Measurements from ENCODE around the gene MOV10L1.

MOV10L1 gene

DNA sequence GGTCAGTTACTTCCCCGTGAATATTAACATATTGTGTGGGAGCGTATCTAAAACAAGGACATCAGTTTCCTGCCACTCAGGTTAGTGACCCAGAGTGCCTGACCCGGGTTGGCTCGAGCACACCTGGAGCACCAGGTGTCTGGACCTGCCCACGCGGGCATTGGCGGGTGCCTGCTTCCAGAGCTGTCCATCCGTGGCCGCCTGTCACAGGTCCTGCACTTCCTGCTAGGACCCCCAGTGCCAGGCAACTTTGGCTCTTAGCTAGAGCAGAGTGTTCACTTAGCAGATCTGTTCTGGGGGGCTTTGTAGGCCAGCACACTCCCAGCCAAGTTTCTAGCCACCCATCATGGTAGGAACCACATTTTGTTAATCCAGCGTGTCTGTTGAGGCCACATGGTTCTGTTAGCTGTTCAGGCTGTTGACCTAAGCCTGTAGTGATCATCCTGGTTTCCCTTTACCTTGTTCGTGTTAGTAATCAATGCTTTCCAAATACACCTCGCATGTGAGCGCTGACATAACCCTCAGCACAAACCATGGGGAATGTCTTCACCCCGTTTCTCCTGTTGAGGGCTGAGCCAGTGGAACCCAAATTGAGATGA is 29.5 kb downstream of the MOV10L1 start:
- no peak for TF ChIP-seq CTCF (IDR thresholded peaks at IDR 0.05; ENCODE audit: low read depth, low read length)
- TF ChIP-seq EZH2phosphoT487 (IDR thresholded peaks at IDR 0.05; ENCODE audit: low read depth): no peak
- H3K4me3 ChIP-seq (ENCODE audit: low read length): no peak overlapping the region
- H2AFZ ChIP-seq (ENCODE audit: low read depth, low read length): no peak overlapping the region
- 0 out of 2 replicates have a peak, but pooled peaks cover 8% of the 10 kb centered on the region for H3K27me3 ChIP-seq (ENCODE audit: low read depth, low read length)
- no peak overlapping the region for H3K4me2 ChIP-seq (ENCODE audit: low read length)
- no peak overlapping the region for H3K27ac ChIP-seq (ENCODE audit: low read length)
- H3K79me2 ChIP-seq (ENCODE audit: low read length): no peaks in the 10 kb centered on the region
- H3K4me1 ChIP-seq (ENCODE audit: low read length): no peaks in the 10 kb centered on the region
- H3K9me3 ChIP-seq (ENCODE audit: insufficient read depth, low read length): no peaks in the 10 kb centered on the region
- no peaks in the 10 kb centered on the region for H3K36me3 ChIP-seq (replicated peaks; ENCODE audit: low read depth, low read length)
- no peaks in the 10 kb centered on the region for H4K20me1 ChIP-seq (ENCODE audit: insufficient read depth, low read length)
- H3K9ac ChIP-seq (ENCODE audit: low read length): no peak overlapping the region

GRCh38 chr22:50119768-50120251 is 30.0 kb downstream of the MOV10L1 start:
- no peak overlapping the region for H3K9ac ChIP-seq (ENCODE audit: low read length)
- H3K9me3 ChIP-seq (ENCODE audit: insufficient read depth, low read length): no peaks in the 10 kb centered on the region
- no peaks in the 10 kb centered on the region for H3K4me1 ChIP-seq (ENCODE audit: low read length)
- H3K36me3 ChIP-seq (replicated peaks; ENCODE audit: low read depth, low read length): no peaks in the 10 kb centered on the region
- TF ChIP-seq CTCF (IDR thresholded peaks at IDR 0.05; ENCODE audit: low read depth, low read length): no peak
- TF ChIP-seq EZH2phosphoT487 (IDR thresholded peaks at IDR 0.05; ENCODE audit: low read depth): no peak
- no peak overlapping the region for H2AFZ ChIP-seq (ENCODE audit: low read depth, low read length)
- no peaks in the 10 kb centered on the region for H3K79me2 ChIP-seq (ENCODE audit: low read length)
- H4K20me1 ChIP-seq (ENCODE audit: insufficient read depth, low read length): no peaks in the 10 kb centered on the region
- H3K4me2 ChIP-seq (ENCODE audit: low read length): no peak overlapping the region
- H3K27ac ChIP-seq (ENCODE audit: low read length): no peak overlapping the region
- no peak overlapping the region for H3K4me3 ChIP-seq (ENCODE audit: low read length)
- 0 out of 2 replicates have a peak, but pooled peaks cover 8% of the 10 kb centered on the region for H3K27me3 ChIP-seq (ENCODE audit: low read depth, low read length)

GRCh38 chr22:50121202-50121740 is 31.5 kb downstream of the MOV10L1 start:
- no peaks in the 10 kb centered on the region for H3K9me3 ChIP-seq (ENCODE audit: insufficient read depth, low read length)
- no peaks in the 10 kb centered on the region for H3K79me2 ChIP-seq (ENCODE audit: low read length)
- no peaks in the 10 kb centered on the region for H3K4me1 ChIP-seq (ENCODE audit: low read length)
- H3K36me3 ChIP-seq (replicated peaks; ENCODE audit: low read depth, low read length): no peaks in the 10 kb centered on the region
- TF ChIP-seq CTCF (IDR thresholded peaks at IDR 0.05; ENCODE audit: low read depth, low read length) (no peak), EZH2phosphoT487 (IDR thresholded peaks at IDR 0.05; ENCODE audit: low read depth) (no peak)
- H3K4me3 ChIP-seq (ENCODE audit: low read length): no peak overlapping the region
- H3K27me3 ChIP-seq (ENCODE audit: low read depth, low read length): 0 out of 2 replicates have a peak, but pooled peaks cover 8% of the 10 kb centered on the region
- H3K9ac ChIP-seq (ENCODE audit: low read length): no peak overlapping the region
- no peak overlapping the region for H2AFZ ChIP-seq (ENCODE audit: low read depth, low read length)
- no peak overlapping the region for H3K27ac ChIP-seq (ENCODE audit: low read length)
- H4K20me1 ChIP-seq (ENCODE audit: insufficient read depth, low read length): no peaks in the 10 kb centered on the region
- H3K4me2 ChIP-seq (ENCODE audit: low read length): no peak overlapping the region

- Histone ChIP-seq H3K36me3 (replicated peaks; ENCODE audit: low read depth, low read length) (no peaks in the 10 kb centered on the region), H3K4me2 (ENCODE audit: low read length) (no peak overlapping the region), H3K9ac (ENCODE audit: low read length) (no peak overlapping the region), H2AFZ (ENCODE audit: low read depth, low read length) (no peak overlapping the region), H3K27ac (ENCODE audit: low read length) (no peak overlapping the region), H3K4me3 (ENCODE audit: low read length) (no peak overlapping the region), H3K79me2 (ENCODE audit: low read length) (no peaks in the 10 kb centered on the region), H4K20me1 (ENCODE audit: insufficient read depth, low read length) (no peaks in the 10 kb centered on the region), H3K9me3 (ENCODE audit: insufficient read depth, low read length) (no peaks in the 10 kb centered on the region), H3K4me1 (ENCODE audit: low read length) (no peaks in the 10 kb centered on the region), H3K27me3 (ENCODE audit: low read depth, low read length) (0 out of 2 replicates have a peak, but pooled peaks cover 8% of the 10 kb centered on the region)
- no peak for TF ChIP-seq EZH2phosphoT487 (IDR thresholded peaks at IDR 0.05; ENCODE audit: low read depth)
- no peak for TF ChIP-seq CTCF (IDR thresholded peaks at IDR 0.05; ENCODE audit: low read depth, low read length)
Observed at GRCh38 chr22:50123119-50123518, 33.3 kb downstream of the MOV10L1 start.
